GM12873 (cell line): ENCODE data around the gene DDIT3.

Source experiments
- TF ChIP-seq, protein P1 (sequence below): IDR thresholded peaks from 2 replicates; pipeline ENCODE4 v1.5.1; 2012; ENCODE audit warnings: low read depth, mild to moderate bottlenecking, moderate library complexity, low read length, control low read depth; ENCODE audit not compliant: insufficient read depth; ENCODE audit errors: missing control alignments

The DDIT3 gene

DNA sequence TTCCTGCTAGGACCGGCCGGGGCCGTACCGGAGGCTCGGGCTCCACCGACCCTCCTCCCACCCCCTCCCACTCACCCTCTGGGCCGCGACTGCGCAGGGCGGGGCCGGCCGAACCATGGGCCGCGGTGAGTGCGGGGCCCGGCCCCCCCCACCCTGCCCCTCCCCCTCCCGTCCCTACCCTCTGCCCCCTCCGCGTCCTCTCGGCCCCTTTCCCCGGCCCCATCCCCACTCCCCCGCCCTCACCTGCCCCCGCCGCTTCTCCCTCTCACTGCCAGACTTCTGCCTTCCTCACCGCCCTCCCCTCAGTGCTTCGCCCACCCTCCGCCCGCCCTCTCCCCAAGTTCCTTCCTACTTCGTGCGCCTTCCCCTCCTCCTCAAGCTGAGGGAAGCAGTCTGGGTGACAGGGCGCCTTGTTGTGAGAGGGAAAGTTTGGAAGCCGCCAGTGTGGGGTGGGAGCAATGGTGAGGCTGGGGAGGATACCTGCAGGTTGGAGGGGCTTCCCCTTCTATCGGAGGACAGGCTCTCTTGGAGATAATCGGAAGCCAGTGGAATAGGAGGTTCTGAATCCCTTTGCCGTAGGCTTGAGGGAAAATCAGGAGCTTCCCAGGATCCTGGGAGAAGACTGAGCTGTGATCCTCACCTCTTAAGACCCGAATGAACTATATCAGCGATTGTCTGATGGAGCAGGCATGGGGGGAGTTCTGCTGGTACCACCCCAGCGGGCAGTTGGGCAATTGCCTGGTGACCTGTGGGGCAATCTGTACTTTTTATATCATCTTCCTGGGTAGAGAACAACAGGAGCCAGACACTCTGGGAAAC is 2.8 kb upstream of the DDIT3 start:
- TF ChIP-seq, protein P1, sequence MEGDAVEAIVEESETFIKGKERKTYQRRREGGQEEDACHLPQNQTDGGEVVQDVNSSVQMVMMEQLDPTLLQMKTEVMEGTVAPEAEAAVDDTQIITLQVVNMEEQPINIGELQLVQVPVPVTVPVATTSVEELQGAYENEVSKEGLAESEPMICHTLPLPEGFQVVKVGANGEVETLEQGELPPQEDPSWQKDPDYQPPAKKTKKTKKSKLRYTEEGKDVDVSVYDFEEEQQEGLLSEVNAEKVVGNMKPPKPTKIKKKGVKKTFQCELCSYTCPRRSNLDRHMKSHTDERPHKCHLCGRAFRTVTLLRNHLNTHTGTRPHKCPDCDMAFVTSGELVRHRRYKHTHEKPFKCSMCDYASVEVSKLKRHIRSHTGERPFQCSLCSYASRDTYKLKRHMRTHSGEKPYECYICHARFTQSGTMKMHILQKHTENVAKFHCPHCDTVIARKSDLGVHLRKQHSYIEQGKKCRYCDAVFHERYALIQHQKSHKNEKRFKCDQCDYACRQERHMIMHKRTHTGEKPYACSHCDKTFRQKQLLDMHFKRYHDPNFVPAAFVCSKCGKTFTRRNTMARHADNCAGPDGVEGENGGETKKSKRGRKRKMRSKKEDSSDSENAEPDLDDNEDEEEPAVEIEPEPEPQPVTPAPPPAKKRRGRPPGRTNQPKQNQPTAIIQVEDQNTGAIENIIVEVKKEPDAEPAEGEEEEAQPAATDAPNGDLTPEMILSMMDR: no peak

DNA sequence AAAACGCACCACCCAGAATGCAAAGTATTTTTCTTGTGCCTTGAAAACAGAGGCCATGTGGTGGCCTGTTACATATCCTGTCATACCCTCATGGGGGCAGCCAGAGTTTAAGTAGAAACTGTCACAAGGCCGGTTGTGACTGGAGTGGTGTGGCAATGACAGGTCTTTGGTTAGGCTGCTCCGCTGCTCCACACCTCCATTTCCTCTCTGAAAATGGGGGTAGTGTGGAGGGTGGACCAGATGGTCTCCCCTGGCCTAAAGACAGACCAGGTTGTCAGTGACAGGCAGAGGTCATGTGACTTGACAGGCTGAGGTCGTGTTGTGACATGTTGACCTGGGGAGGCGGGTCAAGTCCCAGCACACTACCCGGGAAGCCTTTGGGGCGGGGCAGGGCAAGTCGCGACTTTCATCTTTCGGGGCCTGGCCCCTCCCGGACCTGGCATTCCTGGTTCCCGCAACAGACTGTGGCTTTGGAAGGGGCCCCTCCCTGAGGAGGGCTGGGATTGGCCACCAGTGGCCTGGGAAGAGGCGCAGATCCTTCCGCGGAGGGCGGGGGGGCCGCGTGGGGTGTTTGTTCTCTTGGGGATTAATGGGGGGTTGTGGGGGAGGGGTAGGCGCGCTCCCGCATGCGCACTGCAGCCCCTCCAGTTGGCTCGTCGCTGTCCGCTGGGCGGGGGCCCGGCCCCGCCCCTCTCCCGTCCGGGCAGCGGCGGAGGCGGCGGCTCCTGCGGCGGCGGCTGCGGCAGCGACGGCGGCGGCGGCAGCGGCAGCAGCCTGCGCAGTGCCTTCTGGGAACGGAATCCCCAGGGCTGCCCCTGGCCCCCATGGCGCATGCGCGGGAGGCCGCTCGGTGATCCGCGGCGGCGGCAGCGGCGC is 1.9 kb upstream of the DDIT3 start, which contains the start of gene MBD6:
Gene MBD6 (plus strand): TSS at position 814 of the 876 bp plus-strand sequence. CDS start 1,480 bp downstream, outside the sequence.
- TF ChIP-seq, protein P1: no peak

DNA sequence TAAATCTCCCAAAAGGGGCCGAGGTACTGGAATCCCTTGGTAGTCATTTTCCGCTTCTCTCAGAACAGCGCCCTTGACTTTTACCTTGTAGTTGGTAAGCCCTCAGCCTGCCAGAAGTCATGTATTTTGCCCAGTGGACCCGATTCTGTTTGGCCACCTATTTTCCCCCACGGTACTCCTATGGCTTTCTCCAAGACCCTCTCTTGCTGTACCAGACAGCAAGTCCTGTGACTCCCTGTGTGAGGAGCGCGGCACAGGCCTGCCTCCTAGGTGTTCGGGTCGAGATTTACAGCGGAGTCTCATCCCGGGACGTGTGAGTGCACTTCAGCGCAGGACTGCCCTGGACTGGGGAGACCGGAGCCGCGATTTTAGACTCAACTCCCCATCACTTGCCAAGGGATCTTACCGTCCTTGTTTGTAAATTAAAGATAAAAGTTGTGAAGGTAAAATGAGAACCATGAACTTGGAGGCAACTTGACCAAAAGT is 1.3 kb upstream of the DDIT3 start:
- TF ChIP-seq, protein P1: no peak

DNA sequence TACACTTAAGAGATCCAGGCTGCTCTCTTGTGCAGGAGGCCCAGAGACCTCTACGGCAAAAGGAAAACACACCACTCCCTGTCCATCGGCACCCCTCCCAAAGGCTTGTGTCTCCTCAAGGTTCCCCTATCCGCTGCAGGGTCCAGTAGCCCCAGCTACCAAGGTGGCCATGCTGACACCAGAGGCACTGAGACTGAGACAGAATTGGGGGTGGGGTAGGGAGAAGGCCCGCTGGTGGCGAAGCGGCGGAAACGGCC is 590 bp downstream of the DDIT3 start:
- TF ChIP-seq, protein P1: no peak

DNA sequence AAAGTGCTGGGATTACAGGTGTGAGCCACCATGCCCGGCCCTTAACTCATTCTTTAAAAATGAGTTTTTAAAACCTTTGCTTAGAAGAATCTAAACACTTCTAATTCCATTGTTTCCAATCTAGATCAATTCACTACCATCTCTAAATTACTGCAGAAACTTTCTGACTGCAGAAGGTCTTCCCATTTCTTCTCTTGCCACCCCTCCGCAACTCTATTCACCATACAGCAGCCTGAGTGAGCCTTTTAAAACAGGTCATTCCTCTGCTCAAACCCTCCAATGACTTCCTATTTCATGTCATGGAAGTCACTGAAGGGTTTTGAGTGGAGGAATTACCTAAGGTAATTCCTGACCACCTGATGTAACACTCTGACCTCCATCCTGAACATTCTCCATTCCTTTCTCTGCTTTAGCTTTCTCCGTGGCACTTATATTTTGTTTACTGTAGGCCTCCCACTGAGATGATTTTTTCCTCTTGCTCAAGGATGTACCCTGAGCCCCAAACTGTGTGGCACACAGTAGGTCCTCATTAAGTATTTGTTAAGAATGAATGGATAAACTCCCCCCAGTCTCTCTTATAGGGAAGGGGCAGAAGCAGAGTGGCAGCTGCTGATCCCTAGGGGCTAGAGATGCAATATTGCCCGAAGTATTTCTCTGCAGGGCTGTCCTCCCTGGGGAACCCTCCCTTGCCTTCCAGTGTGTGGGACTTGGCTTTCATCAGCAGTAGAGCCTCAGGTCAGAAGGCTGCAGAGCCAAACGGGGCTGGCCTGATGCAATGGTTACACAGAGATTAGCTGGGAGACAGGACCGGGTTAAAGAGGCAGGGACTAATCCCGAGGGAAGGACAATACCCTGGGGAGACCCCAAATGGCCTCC is 1.2 kb downstream of the DDIT3 start:
- TF ChIP-seq, protein P1: no peak

DNA sequence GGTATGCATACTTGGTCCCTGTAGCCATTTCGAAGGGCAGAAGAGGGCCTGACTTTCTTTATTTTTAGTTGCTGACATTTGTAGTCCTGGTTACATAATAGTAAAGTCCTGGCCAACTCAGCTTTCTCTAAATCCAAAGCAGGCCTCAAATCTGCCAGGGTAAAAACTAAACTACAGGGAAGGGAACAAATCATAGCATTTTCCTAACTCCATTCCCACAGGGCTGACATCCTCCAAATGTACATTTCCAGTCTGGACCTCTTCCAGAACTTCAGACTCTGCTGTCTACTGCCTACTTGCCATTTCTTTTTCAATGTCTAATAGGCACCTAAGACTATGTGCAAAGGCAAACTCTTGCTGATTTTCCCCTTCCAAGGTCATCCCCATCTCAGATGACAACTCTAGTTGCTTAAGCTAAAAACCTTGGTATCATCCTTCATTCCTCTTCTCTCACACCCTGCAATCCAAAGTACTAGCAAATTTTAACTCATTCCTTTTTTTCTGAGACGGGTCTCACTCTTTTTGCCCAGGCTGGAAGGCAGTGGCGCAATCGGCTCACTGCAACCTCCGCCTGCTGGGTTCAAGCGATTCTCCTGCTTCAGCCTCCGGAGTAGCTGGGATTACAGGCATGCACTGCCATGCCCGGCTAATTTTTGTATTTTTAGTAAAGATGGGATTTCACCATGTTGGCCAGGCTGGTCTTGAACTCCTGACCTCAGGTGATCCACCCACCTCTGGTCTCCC is 2.0 kb downstream of the DDIT3 start:
- TF ChIP-seq, protein P1: no peak
